ENCODE measurements around the gene CCNG1.
"Not testable (repeated sequence)": the region's sequence is repeated elsewhere in the genome, so short reads cannot be mapped to it uniquely, and the experiment has no call there.

CCNG1 gene

GRCh38 chr5:163437309-163438182, at the start of gene CCNG1:
CCNG1 (plus strand) TSS chr5:163437595; CDS start chr5:163439257, 1,662 bp downstream.
- DNase-seq: peak; percentile 98

GRCh38 chr5:163395792-163396191, 41.6 kb upstream of the CCNG1 start:
- DNase-seq: no peak

- DNase-seq: not testable (repeated sequence)
Measured at GRCh38 chr5:163396818-163397340, 40.5 kb upstream of the CCNG1 start.

GRCh38 chr5:163397354-163397753, 40.0 kb upstream of the CCNG1 start:
- no peak for DNase-seq

- DNase-seq: no peak
Measured at GRCh38 chr5:163399923-163400322, 37.5 kb upstream of the CCNG1 start.

GRCh38 chr5:163401271-163401670, 36.1 kb upstream of the CCNG1 start:
- no peak for DNase-seq

GRCh38 chr5:163402007-163402406, 35.4 kb upstream of the CCNG1 start:
- no peak for DNase-seq

- DNase-seq: no peak
Measured at GRCh38 chr5:163404364-163405173, 32.8 kb upstream of the CCNG1 start.

GRCh38 chr5:163407034-163407655, 30.2 kb upstream of the CCNG1 start:
- DNase-seq: peak; percentile 15

GRCh38 chr5:163408311-163408923, 29.0 kb upstream of the CCNG1 start:
- DNase-seq: peak; percentile 73

- no peak for DNase-seq
Measured at GRCh38 chr5:163409384-163409783, 28.0 kb upstream of the CCNG1 start.

- DNase-seq: no peak
Measured at GRCh38 chr5:163410505-163410904, 26.9 kb upstream of the CCNG1 start.

- DNase-seq: not testable (repeated sequence)
Measured at GRCh38 chr5:163415673-163416072, 21.7 kb upstream of the CCNG1 start.

- DNase-seq: no peak
Measured at GRCh38 chr5:163424836-163425235, 12.6 kb upstream of the CCNG1 start.

GRCh38 chr5:163426128-163426527, 11.3 kb upstream of the CCNG1 start:
- DNase-seq: peak; percentile 50

- no peak for DNase-seq
Measured at GRCh38 chr5:163432544-163432943, 4.9 kb upstream of the CCNG1 start.

GRCh38 chr5:163433271-163433670, 4.1 kb upstream of the CCNG1 start:
- no peak for DNase-seq

- peak; percentile 35 for DNase-seq
Measured at GRCh38 chr5:163434401-163434866, 3.0 kb upstream of the CCNG1 start.

- no peak for DNase-seq
Measured at GRCh38 chr5:163436515-163436914, 880 bp upstream of the CCNG1 start.

- DNase-seq: no peak
Measured at GRCh38 chr5:163437011-163437308, 435 bp upstream of the CCNG1 start.

- DNase-seq: peak; percentile 70
Measured at GRCh38 chr5:163439092-163439425, 1.7 kb downstream of the CCNG1 start.

GRCh38 chr5:163440954-163441353, 3.6 kb downstream of the CCNG1 start:
- no peak for DNase-seq

- DNase-seq: no peak
Measured at GRCh38 chr5:163444526-163444925, 7.1 kb downstream of the CCNG1 start.
